ENCODE results near the gene RTL1.

DNA sequence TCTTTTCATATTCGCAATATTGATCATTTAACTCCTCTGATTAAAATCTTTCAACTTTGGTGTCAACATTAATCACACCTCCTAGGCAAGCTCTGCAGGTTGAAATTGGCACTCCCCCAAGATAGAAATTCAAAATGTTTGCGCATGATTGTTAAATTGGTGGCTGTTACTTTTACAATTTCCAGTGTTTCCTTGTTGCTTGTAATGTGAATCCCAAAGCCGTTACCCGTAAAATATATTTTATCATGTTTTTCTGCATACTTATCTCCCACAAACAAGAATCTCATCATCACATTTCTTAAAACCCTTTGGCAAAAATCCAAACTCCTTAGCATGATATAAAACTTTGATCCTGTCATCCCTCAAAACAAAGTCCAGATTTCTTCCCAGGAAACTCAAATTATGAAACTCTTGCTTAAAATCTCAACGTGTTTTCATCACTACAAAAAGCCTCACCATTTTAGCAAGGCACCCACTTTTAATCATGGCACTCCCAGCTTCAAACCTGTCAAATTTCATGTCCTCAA is 14.7 kb downstream of the RTL1 start:
- TF ChIP-seq POLR2AphosphoS5 (IDR thresholded peaks at IDR 0.05; ENCODE audit: low read depth, low read length) (no peak), SIN3A (IDR thresholded peaks at IDR 0.05; ENCODE audit: borderline replicate concordance, insufficient read depth, low read length) (no peak), TAF1 (IDR thresholded peaks at IDR 0.05; ENCODE audit: borderline replicate concordance, insufficient read depth, low read length) (no peak), FOXP2 (optimal IDR thresholded peaks at IDR 0.05; ENCODE audit: borderline replicate concordance, extremely low read depth, extremely low read length, insufficient read depth) (no peak)
- TF ChIP-seq, protein P1, sequence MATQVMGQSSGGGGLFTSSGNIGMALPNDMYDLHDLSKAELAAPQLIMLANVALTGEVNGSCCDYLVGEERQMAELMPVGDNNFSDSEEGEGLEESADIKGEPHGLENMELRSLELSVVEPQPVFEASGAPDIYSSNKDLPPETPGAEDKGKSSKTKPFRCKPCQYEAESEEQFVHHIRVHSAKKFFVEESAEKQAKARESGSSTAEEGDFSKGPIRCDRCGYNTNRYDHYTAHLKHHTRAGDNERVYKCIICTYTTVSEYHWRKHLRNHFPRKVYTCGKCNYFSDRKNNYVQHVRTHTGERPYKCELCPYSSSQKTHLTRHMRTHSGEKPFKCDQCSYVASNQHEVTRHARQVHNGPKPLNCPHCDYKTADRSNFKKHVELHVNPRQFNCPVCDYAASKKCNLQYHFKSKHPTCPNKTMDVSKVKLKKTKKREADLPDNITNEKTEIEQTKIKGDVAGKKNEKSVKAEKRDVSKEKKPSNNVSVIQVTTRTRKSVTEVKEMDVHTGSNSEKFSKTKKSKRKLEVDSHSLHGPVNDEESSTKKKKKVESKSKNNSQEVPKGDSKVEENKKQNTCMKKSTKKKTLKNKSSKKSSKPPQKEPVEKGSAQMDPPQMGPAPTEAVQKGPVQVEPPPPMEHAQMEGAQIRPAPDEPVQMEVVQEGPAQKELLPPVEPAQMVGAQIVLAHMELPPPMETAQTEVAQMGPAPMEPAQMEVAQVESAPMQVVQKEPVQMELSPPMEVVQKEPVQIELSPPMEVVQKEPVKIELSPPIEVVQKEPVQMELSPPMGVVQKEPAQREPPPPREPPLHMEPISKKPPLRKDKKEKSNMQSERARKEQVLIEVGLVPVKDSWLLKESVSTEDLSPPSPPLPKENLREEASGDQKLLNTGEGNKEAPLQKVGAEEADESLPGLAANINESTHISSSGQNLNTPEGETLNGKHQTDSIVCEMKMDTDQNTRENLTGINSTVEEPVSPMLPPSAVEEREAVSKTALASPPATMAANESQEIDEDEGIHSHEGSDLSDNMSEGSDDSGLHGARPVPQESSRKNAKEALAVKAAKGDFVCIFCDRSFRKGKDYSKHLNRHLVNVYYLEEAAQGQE (IDR thresholded peaks at IDR 0.05; ENCODE audit: insufficient read depth in 1 of 2, low read depth in 2 of 2, low read length in 2 of 2), result no peak
